Measurements from ENCODE around the gene LASP1NB.

The LASP1NB gene

GRCh38 chr17:38960402-38960801 is 35.0 kb downstream of the LASP1NB start:
- CTCF ChIA-PET, result no interaction called here
- WGBS (ENCODE audit: low lambda C conversion rate), result 91% methylated on average over 5 of the region's 5 CpGs
- Histone ChIP-seq H3K4me1 (ENCODE audit: control insufficient read depth in 1 of 2, insufficient read depth in 2 of 2, low read depth in 1 of 2, low read length in 1 of 2) (peaks cover 0 to 8% of the 10 kb centered on the region in 2 experiments; a peak in 1 of 4 replicates), H3K79me2 (ENCODE audit: insufficient read depth) (no peaks in the 10 kb centered on the region), H3K4me3 (ENCODE audit: low read depth in 2 of 2, low read length in 1 of 2) (no peak overlapping the region), H3K4me2 (no peak overlapping the region), H4K20me1 (ENCODE audit: insufficient read depth) (no peaks in the 10 kb centered on the region), H3K36me3 (replicated peaks in 1 of 2; ENCODE audit: control insufficient read depth in 1 of 2, insufficient read depth in 2 of 2, low read length in 1 of 2) (no peaks in the 10 kb centered on the region), H3K9me2 (no peaks in the 10 kb centered on the region), H3K9me3 (no peaks in the 10 kb centered on the region), H3K27ac (ENCODE audit: low read depth in 2 of 2, low read length in 1 of 2) (no peak overlapping the region), H3K27me3 (ENCODE audit: insufficient read depth) (no peaks in the 10 kb centered on the region), H3K9ac (no peak overlapping the region), H3F3A (replicated peaks; ENCODE audit: insufficient read depth) (peaks cover 33% of the 10 kb centered on the region), H2AFZ (ENCODE audit: low read depth) (no peak overlapping the region; the same call in 1 of the 2 replicates)
- POLR2A ChIA-PET, result no interaction called here
- TF ChIP-seq TCF12 (IDR thresholded peaks at IDR 0.05) (no peak), IRF3 (IDR thresholded peaks at IDR 0.05; ENCODE audit: low read depth, low read length) (no peak)
- DNase-seq, result no peak

GRCh38 chr17:38961413-38961812 is 36.0 kb downstream of the LASP1NB start:
- no peaks in the 10 kb centered on the region for H3K27me3 ChIP-seq (ENCODE audit: insufficient read depth)
- H3K79me2 ChIP-seq (ENCODE audit: insufficient read depth), result no peaks in the 10 kb centered on the region
- H3K4me1 ChIP-seq (ENCODE audit: control insufficient read depth in 1 of 2, insufficient read depth in 2 of 2, low read depth in 1 of 2, low read length in 1 of 2), result peaks cover 0 to 8% of the 10 kb centered on the region in 2 experiments; a peak in 1 of 4 replicates
- H4K20me1 ChIP-seq (ENCODE audit: insufficient read depth), result no peaks in the 10 kb centered on the region
- no peak overlapping the region for H3K27ac ChIP-seq (ENCODE audit: low read depth in 2 of 2, low read length in 1 of 2)
- H3K9ac ChIP-seq, result no peak overlapping the region
- peaks cover 31% of the 10 kb centered on the region for H3F3A ChIP-seq (replicated peaks; ENCODE audit: insufficient read depth)
- H3K36me3 ChIP-seq (replicated peaks in 1 of 2; ENCODE audit: control insufficient read depth in 1 of 2, insufficient read depth in 2 of 2, low read length in 1 of 2), result no peaks in the 10 kb centered on the region
- no peak overlapping the region for H3K4me3 ChIP-seq (ENCODE audit: low read depth in 2 of 2, low read length in 1 of 2)
- WGBS (ENCODE audit: low lambda C conversion rate), result 48% methylated on average over 4 of the region's 4 CpGs
- peak overlapping the region; percentile 19 for H2AFZ ChIP-seq (ENCODE audit: low read depth)
- no peak overlapping the region for H3K4me2 ChIP-seq
- H3K9me2 ChIP-seq, result no peaks in the 10 kb centered on the region
- DNase-seq, result no peak
- POLR2A ChIA-PET, result no interaction called here
- no peaks in the 10 kb centered on the region for H3K9me3 ChIP-seq
- TF ChIP-seq MEF2A (IDR thresholded peaks at IDR 0.05; ENCODE audit: borderline replicate concordance, low read depth) (no peak), SMC3 (IDR thresholded peaks at IDR 0.05; ENCODE audit: low read depth, low read length) (no peak), TAF1 (IDR thresholded peaks at IDR 0.05; ENCODE audit: borderline replicate concordance, low read depth, low read length) (no peak), REST (IDR thresholded peaks at IDR 0.05; ENCODE audit: low read depth, low read length) (no peak), FOXJ3 (CRISPR knock-in tag; IDR thresholded peaks at IDR 0.05) (no peak), PBX3 (IDR thresholded peaks at IDR 0.05) (peak; percentile 24; the same call in 1 of the 2 replicates), NFIC (IDR thresholded peaks at IDR 0.05; ENCODE audit: borderline replicate concordance) (no peak), RCOR1 (IDR thresholded peaks at IDR 0.05; ENCODE audit: low read length) (no peak)
- CTCF ChIA-PET, result no interaction called here

Measured in SK-N-SH (cell line).